HL-60 (cell line): ENCODE measurements around the gene PIP4K2A.

Experiments used
- DNase-seq, 2 experiments: peaks; one replicate each; pipeline ENCODE4 v3.0.0-alpha.2; 2010 to 2020; ENCODE audit warnings: low read depth in 1 of 2, low spot score in 1 of 2
- H3K27ac ChIP-seq: fragments of 250-450 bp; sonication (Bioruptor Pico); replicated peaks from 2 replicates; pipeline ENCODE4 v1.5.1; 2020; ENCODE audit warnings: mild to moderate bottlenecking, moderate library complexity
- H3K27me3 ChIP-seq: fragments of 250-450 bp; sonication (Bioruptor Pico); 2 replicates; pipeline ENCODE4 v1.5.1; 2021; ENCODE audit warnings: mild to moderate bottlenecking, moderate library complexity; ENCODE audit not compliant: insufficient read depth, poor library complexity, severe bottlenecking
- H3K4me3 ChIP-seq: replicated peaks from 2 replicates; pipeline ENCODE4 v1.5.1; 2011; ENCODE audit warnings: mild to moderate bottlenecking, control low read depth, low read length; ENCODE audit not compliant: insufficient read depth
- GABPA ChIP-seq: IDR thresholded peaks from 2 replicates; pipeline ENCODE4 v1.6.1; 2012; ENCODE audit warnings: low read depth
- POLR2AphosphoS5 ChIP-seq: IDR thresholded peaks from 2 replicates; pipeline ENCODE4 v1.6.1; 2012; ENCODE audit warnings: low read depth
- REST ChIP-seq: IDR thresholded peaks from 2 replicates; pipeline ENCODE4 v1.6.1; 2012; ENCODE audit warnings: low read depth; ENCODE audit not compliant: insufficient replicate concordance
- SPI1 ChIP-seq: IDR thresholded peaks from 2 replicates; pipeline ENCODE4 v1.6.1; 2012; ENCODE audit warnings: low read depth, mild to moderate bottlenecking, borderline replicate concordance
- TF ChIP-seq, protein P1 (sequence below): IDR thresholded peaks from one replicate; pipeline ENCODE4 v1.5.1; 2011; ENCODE audit warnings: low read length, control low read depth, inconsistent platforms; ENCODE audit not compliant: insufficient read depth

Gene PIP4K2A

DNA sequence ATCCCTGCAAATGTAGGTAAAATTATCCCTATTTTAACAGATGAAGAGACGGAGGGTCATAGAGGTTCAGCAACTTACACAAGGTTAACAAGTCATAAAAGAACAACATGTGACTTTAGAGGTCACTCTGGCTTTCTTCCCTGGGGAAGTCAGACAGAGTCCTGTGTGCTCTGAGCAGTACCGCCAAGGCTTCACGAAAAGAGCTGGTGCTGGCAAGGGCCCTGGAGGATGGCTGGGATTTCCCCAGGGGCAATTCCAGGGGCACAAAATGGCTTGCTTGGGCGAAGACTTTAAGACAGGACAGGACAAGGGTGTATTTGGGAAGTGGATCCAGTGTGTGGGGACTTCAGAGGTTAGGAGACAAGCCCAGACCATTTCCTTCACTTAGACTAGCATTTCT is 144.1 kb downstream of the PIP4K2A start:
- Histone ChIP-seq H3K4me3 (no peak overlapping the region), H3K27me3 (no peaks in the 10 kb centered on the region), H3K27ac (no peak overlapping the region)
- TF ChIP-seq POLR2AphosphoS5 (no peak), SPI1 (no peak), GABPA (no peak), REST (no peak)
- TF ChIP-seq, protein P1, sequence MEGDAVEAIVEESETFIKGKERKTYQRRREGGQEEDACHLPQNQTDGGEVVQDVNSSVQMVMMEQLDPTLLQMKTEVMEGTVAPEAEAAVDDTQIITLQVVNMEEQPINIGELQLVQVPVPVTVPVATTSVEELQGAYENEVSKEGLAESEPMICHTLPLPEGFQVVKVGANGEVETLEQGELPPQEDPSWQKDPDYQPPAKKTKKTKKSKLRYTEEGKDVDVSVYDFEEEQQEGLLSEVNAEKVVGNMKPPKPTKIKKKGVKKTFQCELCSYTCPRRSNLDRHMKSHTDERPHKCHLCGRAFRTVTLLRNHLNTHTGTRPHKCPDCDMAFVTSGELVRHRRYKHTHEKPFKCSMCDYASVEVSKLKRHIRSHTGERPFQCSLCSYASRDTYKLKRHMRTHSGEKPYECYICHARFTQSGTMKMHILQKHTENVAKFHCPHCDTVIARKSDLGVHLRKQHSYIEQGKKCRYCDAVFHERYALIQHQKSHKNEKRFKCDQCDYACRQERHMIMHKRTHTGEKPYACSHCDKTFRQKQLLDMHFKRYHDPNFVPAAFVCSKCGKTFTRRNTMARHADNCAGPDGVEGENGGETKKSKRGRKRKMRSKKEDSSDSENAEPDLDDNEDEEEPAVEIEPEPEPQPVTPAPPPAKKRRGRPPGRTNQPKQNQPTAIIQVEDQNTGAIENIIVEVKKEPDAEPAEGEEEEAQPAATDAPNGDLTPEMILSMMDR, result no peak
- no peak for DNase-seq

- Histone ChIP-seq H3K27me3 (no peaks in the 10 kb centered on the region), H3K27ac (no peak overlapping the region), H3K4me3 (no peak overlapping the region)
- TF ChIP-seq, protein P1, result no peak
- no peak for TF ChIP-seq SPI1
- TF ChIP-seq POLR2AphosphoS5, result no peak
- no peak for TF ChIP-seq REST
- TF ChIP-seq GABPA, result no peak
- DNase-seq, result no peak
These were observed 145.4 kb downstream of the PIP4K2A start for GRCh38 chr10:22568928-22569327.

DNA sequence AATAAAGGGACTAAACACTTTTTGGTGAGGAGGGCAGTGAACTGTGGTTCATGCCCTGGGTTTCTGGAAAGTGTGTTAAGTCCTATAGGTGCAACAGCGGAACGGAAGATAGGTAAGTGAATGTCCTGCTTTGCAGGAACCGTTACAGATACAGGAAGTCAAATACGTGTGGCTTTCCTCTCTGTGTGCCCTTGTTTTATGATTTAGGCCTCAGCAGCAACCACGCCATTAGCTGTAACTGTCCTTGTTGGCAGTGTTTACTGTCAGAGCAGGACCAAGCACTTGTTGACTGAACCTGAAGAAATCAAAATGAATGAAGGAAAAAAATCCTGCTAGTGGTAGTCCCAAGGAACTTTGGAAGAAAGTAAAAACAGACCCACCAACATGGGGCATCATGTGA is 150.3 kb downstream of the PIP4K2A start:
- no peaks in the 10 kb centered on the region for H3K27me3 ChIP-seq
- no peak for DNase-seq
- TF ChIP-seq, protein P1, result no peak
- TF ChIP-seq POLR2AphosphoS5 (no peak), SPI1 (no peak), REST (no peak), GABPA (no peak)
- H3K27ac ChIP-seq, result no peak overlapping the region
- no peak overlapping the region for H3K4me3 ChIP-seq
